Progenitor cell of endocrine pancreas (in vitro differentiated cells): Measurements from ENCODE around the gene TTL. TPM values are rescaled to one million over a fixed set of nuclear protein-coding genes. Genes with fewer than 3 reads are reported as not detected.
"Not testable (repeated sequence)": the region's sequence is repeated elsewhere in the genome, so short reads cannot be mapped to it uniquely, and the experiment has no call there.

ENCODE experiments used
- DNase-seq: peaks from one replicate; pipeline ENCODE4 v3.0.0; 2021; ENCODE audit warnings: low spot score; ENCODE audit not compliant: unreplicated experiment
- H3K27ac Mint-ChIP-seq: 2 replicates; pipeline ENCODE4 v1.8.0; 2021; ENCODE audit warnings: mild to moderate bottlenecking, moderate library complexity, mixed read lengths
- H3K27me3 Mint-ChIP-seq: 2 replicates; pipeline ENCODE4 v1.8.0; 2021; ENCODE audit warnings: mixed read lengths
- H3K36me3 Mint-ChIP-seq: 2 replicates; pipeline ENCODE4 v1.8.0; 2022; ENCODE audit warnings: mixed read lengths; ENCODE audit not compliant: insufficient read depth
- H3K4me1 Mint-ChIP-seq: 2 replicates; pipeline ENCODE4 v1.8.0; 2021; ENCODE audit warnings: low read depth, mixed read lengths
- H3K4me3 Mint-ChIP-seq: 2 replicates; pipeline ENCODE4 v1.8.0; 2021; ENCODE audit warnings: low read depth, mild to moderate bottlenecking, moderate library complexity, mixed read lengths
- H3K9me3 Mint-ChIP-seq: 2 replicates; pipeline ENCODE4 v1.8.0; 2021; ENCODE audit warnings: low read depth, mixed read lengths
- CTCF ChIP-seq: fragments of 200-600 bp; sonication (generic); IDR thresholded peaks from one replicate; pipeline ENCODE4 v1.5.0; 2021; ENCODE audit warnings: antibody characterized with exemption, mild to moderate bottlenecking; ENCODE audit not compliant: unreplicated experiment
- total RNA-seq: library from RNA; stranded (reverse); gene quantifications from 2 replicates; pipeline ENCODE4 v1.2.1, GENCODE V29; 2021

Gene TTL
- total RNA-seq, 1 donor from 2014 or later: 35.9 TPM

GRCh38 chr2:112491946-112492345 is 10.0 kb downstream of the TTL start:
- DNase-seq: no peak
- Mint-ChIP-seq H3K27me3 (no peaks in the 10 kb centered on the region), H3K36me3 (peaks cover 3% of the 10 kb centered on the region), H3K27ac (no peak overlapping the region), H3K4me3 (no peak overlapping the region), H3K9me3 (no peaks in the 10 kb centered on the region), H3K4me1 (no peaks in the 10 kb centered on the region)
- TF ChIP-seq CTCF: no peak

GRCh38 chr2:112493048-112493447 is 11.1 kb downstream of the TTL start:
- peaks cover 3% of the 10 kb centered on the region for H3K36me3 Mint-ChIP-seq

GRCh38 chr2:112493858-112494648 is 12.1 kb downstream of the TTL start:
- Mint-ChIP-seq H3K36me3 (peaks cover 3% of the 10 kb centered on the region), H3K4me1 (no peaks in the 10 kb centered on the region), H3K9me3 (no peaks in the 10 kb centered on the region), H3K27me3 (no peaks in the 10 kb centered on the region), H3K4me3 (no peak overlapping the region), H3K27ac (no peak overlapping the region)
- DNase-seq: no peak
- TF ChIP-seq CTCF: no peak

More at GRCh38 chr2:112493048-112493447, 11.1 kb downstream of the TTL start:
- no peak for TF ChIP-seq CTCF
- no peaks in the 10 kb centered on the region for H3K27me3 Mint-ChIP-seq
- H3K27ac Mint-ChIP-seq: no peak overlapping the region
- H3K9me3 Mint-ChIP-seq: no peaks in the 10 kb centered on the region
- H3K4me1 Mint-ChIP-seq: no peaks in the 10 kb centered on the region
- no peak for DNase-seq
- H3K4me3 Mint-ChIP-seq: no peak overlapping the region

GRCh38 chr2:112494828-112495227 is 12.9 kb downstream of the TTL start:
- H3K27me3 Mint-ChIP-seq: no peaks in the 10 kb centered on the region
- H3K27ac Mint-ChIP-seq: no peak overlapping the region
- TF ChIP-seq CTCF: no peak

GRCh38 chr2:112495878-112496277 is 13.9 kb downstream of the TTL start:
- H3K4me1 Mint-ChIP-seq, DNase-seq, H3K4me3 Mint-ChIP-seq, H3K9me3 Mint-ChIP-seq, H3K27me3 Mint-ChIP-seq, H3K36me3 Mint-ChIP-seq, H3K27ac Mint-ChIP-seq: not testable (repeated sequence)

More at GRCh38 chr2:112494828-112495227, 12.9 kb downstream of the TTL start:
- Mint-ChIP-seq H3K36me3 (peaks cover 6% of the 10 kb centered on the region), H3K4me1 (no peaks in the 10 kb centered on the region), H3K4me3 (no peak overlapping the region), H3K9me3 (no peaks in the 10 kb centered on the region)
- no peak for DNase-seq
